Airway epithelial cell (primary cell): ENCODE results near the gene ABCB8. TPM values are rescaled to one million over a fixed set of nuclear protein-coding genes. Genes with fewer than 3 reads are reported as not detected.

Source experiments
- total RNA-seq: library from RNA; depleted of rRNA; stranded (reverse); fragments of >200 nt; gene quantifications from 2 replicates; pipeline ENCODE4 v1.2.3, GENCODE V29; 2015

ABCB8 gene
- 30.5 and 38.6 TPM in 2 replicates for total RNA-seq

DNA sequence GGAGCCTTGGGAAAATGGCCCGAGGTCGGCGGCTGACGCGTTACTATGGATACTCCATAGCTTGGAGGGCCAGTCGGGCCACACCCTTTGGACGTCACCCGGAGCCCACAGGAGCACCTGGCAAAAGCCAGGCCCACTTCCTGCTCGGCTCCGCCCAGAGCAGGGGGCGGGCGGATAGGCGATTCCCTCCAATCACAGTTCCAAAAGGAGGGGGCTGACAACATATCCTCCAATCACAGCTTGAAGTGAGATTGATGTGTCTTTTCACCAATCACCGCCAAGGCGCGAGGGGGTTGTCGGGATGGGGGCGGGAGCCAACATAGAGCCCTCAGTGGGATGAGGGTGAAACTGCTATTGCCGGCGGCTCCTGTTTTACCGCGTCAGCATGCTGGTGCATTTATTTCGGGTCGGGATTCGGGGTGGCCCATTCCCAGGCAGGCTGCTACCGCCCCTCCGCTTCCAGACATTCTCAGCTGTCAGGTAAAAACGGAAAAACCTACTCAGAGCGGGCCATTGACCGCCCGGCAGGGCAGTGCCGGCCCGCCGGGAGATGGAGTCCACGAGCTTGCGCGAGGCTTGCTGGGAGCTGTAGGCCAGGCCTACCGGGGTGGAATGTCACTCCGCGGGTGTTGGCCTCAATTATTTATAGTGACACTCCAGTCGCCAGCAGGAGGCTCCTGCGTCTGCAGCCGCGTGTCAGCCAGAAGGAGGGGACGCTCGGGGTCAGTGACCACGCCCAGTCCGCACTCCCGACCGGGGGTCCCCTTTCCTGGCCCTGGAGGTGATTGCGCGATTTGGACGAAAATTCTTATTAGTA is at the start of gene ABCB8:
Gene ABCB8 (plus strand): TSS at position 320 of the 817 bp plus-strand sequence. CDS start 66 bp downstream, at position 386.

GRCh38 chr7:150990416-150991186 is 37.6 kb upstream of the ABCB8 start, which contains the start of gene NOS3:
Gene NOS3, plus strand, starts transcription at chr7:150991017. Its CDS starts 2,787 bp downstream, at chr7:150993804.

GRCh38 chr7:151024435-151025056 is 3.7 kb upstream of the ABCB8 start, which contains the start of gene ATG9B:
Gene ATG9B, minus strand, starts transcription at chr7:151024494. Its CDS starts 71 bp downstream, at chr7:151024423.

DNA sequence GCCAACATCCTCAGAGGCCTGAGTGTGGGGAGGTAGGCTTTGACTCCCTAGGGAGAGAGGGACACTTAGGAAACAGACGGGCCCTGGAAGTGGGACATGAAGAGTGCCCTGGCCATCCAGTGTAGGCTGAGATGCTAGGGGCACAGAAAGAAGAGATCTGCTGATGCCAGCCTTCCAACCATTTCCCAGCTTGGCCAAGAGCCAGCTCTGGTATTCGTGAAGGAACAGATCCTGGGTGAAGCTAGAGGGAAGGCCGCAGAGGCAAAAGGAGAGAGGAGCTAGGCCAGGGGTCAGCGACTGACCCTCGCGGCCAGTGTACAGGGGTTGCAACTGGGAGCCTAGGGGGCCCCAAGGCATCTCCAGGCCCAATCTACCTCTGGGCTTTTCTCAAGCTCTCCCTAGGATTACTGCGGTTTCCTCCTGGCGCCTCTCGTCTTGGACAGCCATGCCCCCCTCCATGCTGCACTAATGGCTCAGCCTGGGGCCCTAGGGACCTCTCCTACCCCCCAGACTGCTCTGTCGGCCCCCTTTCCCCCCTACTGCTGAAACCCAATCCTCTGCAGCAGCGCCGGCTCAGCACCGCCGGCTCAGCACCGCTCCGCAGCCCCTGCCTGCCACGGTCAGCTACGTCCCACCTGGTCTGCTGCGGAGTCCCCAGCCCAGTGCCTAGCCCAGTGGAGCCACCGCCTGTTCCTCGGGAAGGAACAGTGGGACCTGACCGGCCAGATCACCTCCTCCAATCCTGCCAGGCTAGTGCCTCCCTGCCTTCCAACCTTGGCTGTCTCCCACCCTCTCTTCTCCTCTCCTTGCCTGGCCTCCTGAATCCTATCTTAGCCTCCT is 19.9 kb downstream of the ABCB8 start, which contains the start of gene ASIC3:
Gene ASIC3 (plus strand): TSS at position 556 of the 840 bp plus-strand sequence. CDS start 355 bp downstream, outside the sequence.

GRCh38 chr7:151057506-151057988 is 29.3 kb downstream of the ABCB8 start, which contains the start of gene CDK5:
Gene CDK5, minus strand, starts transcription at chr7:151057897. Its CDS starts 49 bp downstream, at chr7:151057848.

DNA sequence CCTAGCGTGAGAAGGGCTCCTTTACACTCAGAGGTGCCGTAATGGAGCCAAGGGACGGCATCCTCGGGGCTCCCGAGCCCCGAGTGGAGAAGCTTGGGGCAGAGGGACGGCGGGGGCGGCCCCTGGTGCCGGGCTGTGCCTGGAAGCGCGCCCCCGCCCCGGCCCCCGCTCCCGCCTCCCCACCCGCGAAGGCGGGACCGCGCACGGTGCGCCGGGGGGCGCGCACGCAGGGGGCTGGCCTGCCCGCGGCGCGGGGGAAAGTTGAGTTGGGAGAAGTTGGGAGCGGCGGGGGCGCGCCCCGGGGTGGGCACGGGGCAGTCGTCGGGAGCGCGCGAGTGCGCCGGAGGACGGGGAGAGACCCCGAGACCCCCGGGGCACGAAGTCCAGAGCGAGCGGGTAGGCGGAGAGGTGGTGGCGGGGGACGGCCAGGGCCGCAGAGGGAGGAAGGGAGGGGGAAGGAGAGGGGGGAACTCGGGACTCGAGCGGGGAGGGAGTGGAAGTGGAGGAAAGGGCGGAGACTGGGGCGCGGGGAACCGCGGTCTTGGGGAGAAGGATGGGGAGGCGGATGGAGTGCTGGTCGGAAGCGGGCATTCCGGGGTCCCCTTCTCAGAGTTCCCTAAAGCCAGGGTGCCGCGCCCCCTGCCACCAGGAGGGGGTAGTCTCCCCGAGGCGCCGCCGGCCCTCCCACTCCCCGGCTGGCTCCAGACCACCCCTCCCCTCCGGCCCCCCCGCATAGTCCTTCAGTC is 31.3 kb downstream of the ABCB8 start, which contains the start of gene SLC4A2:
Gene SLC4A2 (plus strand): TSS at position 223 of the 746 bp plus-strand sequence. CDS start 2,399 bp downstream, outside the sequence.

GRCh38 chr7:151080522-151081169 is 52.4 kb downstream of the ABCB8 start, which contains the start of gene FASTK:
Gene FASTK, minus strand, starts transcription at chr7:151080809. Its CDS starts 43 bp downstream, at chr7:151080766.

DNA sequence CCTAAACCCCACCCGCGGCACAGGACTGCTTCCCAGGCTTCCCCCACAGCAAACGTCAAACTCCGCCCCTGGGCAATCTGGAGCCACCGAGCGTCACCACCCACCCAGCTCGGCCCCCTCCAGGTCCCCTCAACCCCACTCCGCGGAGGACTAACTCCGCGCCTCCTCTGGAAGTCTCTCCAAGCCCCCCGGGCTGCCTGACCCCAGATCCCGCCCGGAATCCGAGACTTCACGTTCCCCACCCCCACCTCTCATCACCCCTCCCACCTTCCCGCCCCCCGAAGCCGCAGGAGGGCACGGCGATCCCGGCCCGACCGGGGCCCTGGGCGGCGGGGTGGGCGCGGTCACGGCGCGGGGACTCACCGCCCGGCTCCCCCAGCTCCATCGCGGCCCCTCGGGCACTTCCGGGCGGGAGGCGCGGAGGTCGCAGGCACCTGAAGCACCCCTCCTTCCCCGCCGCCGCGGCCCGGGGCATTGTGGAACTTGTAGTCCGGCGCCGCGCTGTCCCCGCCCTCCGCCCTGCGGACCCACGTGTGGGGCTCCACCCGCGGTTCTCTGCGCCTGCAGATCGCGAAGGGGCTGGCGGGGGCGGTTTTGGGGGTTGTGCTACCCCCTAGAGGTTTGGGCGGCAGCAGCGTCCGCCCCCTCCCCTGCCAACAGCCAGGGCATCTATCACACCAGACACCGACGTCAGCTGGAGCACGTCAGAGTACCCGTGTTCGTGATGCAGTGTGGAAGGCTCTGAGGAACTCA is 55.0 kb downstream of the ABCB8 start, which contains the start of gene TMUB1:
Gene TMUB1 (minus strand): TSS at position 423 of the 753 bp plus-strand sequence. CDS start 930 bp downstream, outside the sequence.

DNA sequence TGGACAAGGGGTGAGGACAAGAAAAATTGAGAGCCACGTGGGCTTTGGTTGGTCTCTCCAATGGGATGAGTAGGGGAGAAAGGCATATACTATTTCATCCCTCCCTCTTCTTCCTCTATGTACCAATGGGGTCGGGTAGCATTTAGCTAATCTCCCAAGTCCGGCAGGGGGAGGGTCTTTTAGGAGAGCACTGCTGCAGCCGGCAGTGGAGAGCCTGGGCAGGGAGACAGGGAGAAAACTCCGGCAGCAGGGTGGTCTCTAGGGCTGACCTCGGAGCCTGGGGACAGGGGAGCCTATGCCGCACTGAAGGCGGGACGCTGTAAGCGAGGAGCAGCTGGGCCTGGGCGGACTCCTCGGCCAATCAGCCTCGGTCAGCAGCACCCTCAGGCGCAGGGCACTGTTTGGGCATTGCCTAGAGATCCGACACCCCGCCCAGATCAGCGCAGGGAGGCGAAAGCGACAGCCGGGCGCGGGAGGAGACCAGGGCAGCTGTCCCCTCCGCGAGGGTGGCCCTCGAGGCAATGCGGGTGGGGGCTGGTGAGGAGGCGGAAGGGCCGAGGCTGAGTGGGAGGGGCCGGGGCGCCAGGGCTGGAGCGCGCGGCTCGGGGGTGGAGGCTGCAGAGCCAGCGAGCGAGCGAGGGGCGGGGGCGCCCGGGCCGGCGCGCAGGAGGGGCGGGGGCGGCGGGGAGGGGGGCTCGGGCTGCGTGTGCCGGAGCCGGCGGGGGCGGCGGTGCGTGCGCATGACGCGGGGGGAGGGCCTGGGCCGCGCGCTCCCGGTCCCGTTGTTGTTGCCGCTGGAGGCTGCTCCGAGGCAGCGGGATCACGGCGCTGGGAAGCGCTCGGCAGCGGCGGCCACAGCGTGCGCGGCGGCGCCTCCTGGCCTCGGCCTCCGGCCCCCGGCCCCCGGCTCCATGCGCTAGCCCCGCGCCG is 57.7 kb downstream of the ABCB8 start, which contains the start of gene AGAP3:
Gene AGAP3 (plus strand): TSS at position 785 of the 930 bp plus-strand sequence. CDS start 267 bp downstream, outside the sequence.

Other genes starting within 250 kb of the ABCB8 start
- gene TMEM176B, start 228.1 kb upstream of the ABCB8 start, total RNA-seq, result not detected in 2 replicates
- not detected in 2 replicates for gene TMEM176A, start 227.7 kb upstream of the ABCB8 start, total RNA-seq
- 0.14 TPM in 1 of 2 replicates, not detected in the other for gene AOC1, start 175.9 kb upstream of the ABCB8 start, total RNA-seq
- gene KCNH2, start 50.1 kb upstream of the ABCB8 start, total RNA-seq, result 0.07 TPM in 1 of 2 replicates, not detected in the other
- 0.49 and 0.51 TPM in 2 replicates for gene NOS3, start 37.4 kb upstream of the ABCB8 start, total RNA-seq
- not detected in 2 replicates for gene ATG9B, start 4.0 kb upstream of the ABCB8 start, total RNA-seq
- 0.14 TPM in 1 of 2 replicates, not detected in the other for gene ASIC3, start 20.1 kb downstream of the ABCB8 start, total RNA-seq
- 17.0 and 17.4 TPM in 2 replicates for gene CDK5, start 29.4 kb downstream of the ABCB8 start, total RNA-seq
- 55.0 and 69.0 TPM in 2 replicates for gene SLC4A2, start 31.1 kb downstream of the ABCB8 start, total RNA-seq
- gene FASTK, start 52.4 kb downstream of the ABCB8 start, total RNA-seq, result 54.4 and 59.1 TPM in 2 replicates
- 45.3 and 59.7 TPM in 2 replicates for gene TMUB1, start 55.0 kb downstream of the ABCB8 start, total RNA-seq
- 85.1 and 99.0 TPM in 2 replicates for gene AGAP3, start 58.0 kb downstream of the ABCB8 start, total RNA-seq
- gene GBX1, start 139.2 kb downstream of the ABCB8 start, total RNA-seq, result not detected in 2 replicates
- not detected in 2 replicates for gene ASB10, start 158.8 kb downstream of the ABCB8 start, total RNA-seq
- not detected in 2 replicates for gene H2BK1, start 182.0 kb downstream of the ABCB8 start, total RNA-seq
- gene ABCF2, start 198.8 kb downstream of the ABCB8 start, total RNA-seq, result 42.6 and 62.3 TPM in 2 replicates
- gene CHPF2, start 204.0 kb downstream of the ABCB8 start, total RNA-seq, result 39.0 and 40.6 TPM in 2 replicates
- gene SMARCD3, start 220.2 kb downstream of the ABCB8 start, total RNA-seq, result 3.7 and 8.1 TPM in 2 replicates